SK-N-MC (cell line): Measurements from ENCODE around the gene PYGL.

Experiments
- EZH2 ChIP-seq: fragments of 200-600 bp; sonication (generic); IDR thresholded peaks from one replicate; pipeline ENCODE4 v1.6.1; 2017; ENCODE audit warnings: antibody characterized with exemption
- POLR2AphosphoS5 ChIP-seq: IDR thresholded peaks from 2 replicates; pipeline ENCODE4 v1.6.1; 2012; ENCODE audit warnings: mild to moderate bottlenecking, low read depth, low read length, borderline replicate concordance

- TF ChIP-seq POLR2AphosphoS5 (no peak), EZH2 (no peak)
Observed at GRCh38 chr14:50904719-50905118, 39.6 kb downstream of the PYGL start.
